MCF 10A (cell line): ENCODE results near the gene OPRL1. TPM values are rescaled to one million over a fixed set of nuclear protein-coding genes. Genes with fewer than 3 reads are reported as not detected.

ENCODE experiments used
- BruUV-seq: library from RNA; stranded (reverse); fragments of 400-500 nt; replicated peaks from 2 replicates; lab custom pipeline; 2021; lab: Mats Ljungman, UMichigan
- CTCF ChIA-PET: fragments of 300-600 bp; sonication (Branson Sonifier 250); formaldehyde crosslinking; extraction: SDS; loops from one replicate; lab custom pipeline; 2021; ENCODE audit warnings: antibody characterized with exemption, inconsistent platforms; lab: Yijun Ruan, JAX
- POLR2A ChIA-PET: fragments of 300-600, 350-650 bp; sonication (Branson Sonifier 250); formaldehyde crosslinking; extraction: SDS; loops from one replicate; lab custom pipeline; 2020; ENCODE audit warnings: antibody characterized with exemption, inconsistent platforms; lab: Yijun Ruan, JAX
- DNase-seq: peaks from one replicate; pipeline ENCODE4 v3.0.0-alpha.2; 2018; ENCODE audit not compliant: unreplicated experiment
- H3K27ac Mint-ChIP-seq: one replicate; pipeline ENCODE4 v1.8.0; 2022; ENCODE audit warnings: mild to moderate bottlenecking, low read depth, mixed read lengths; ENCODE audit not compliant: unreplicated experiment
- H3K27me3 Mint-ChIP-seq: one replicate; pipeline ENCODE4 v1.8.0; 2022; ENCODE audit warnings: mixed read lengths; ENCODE audit not compliant: insufficient read depth, unreplicated experiment
- H3K36me3 Mint-ChIP-seq: one replicate; pipeline ENCODE4 v1.8.0; 2022; ENCODE audit warnings: mild to moderate bottlenecking, moderate library complexity, mixed read lengths; ENCODE audit not compliant: insufficient read depth, unreplicated experiment
- H3K4me1 Mint-ChIP-seq: one replicate; pipeline ENCODE4 v1.8.0; 2022; ENCODE audit warnings: mixed read lengths; ENCODE audit not compliant: insufficient read depth, unreplicated experiment
- H3K4me3 Mint-ChIP-seq: one replicate; pipeline ENCODE4 v1.8.0; 2022; ENCODE audit warnings: mild to moderate bottlenecking, moderate library complexity, mixed read lengths; ENCODE audit not compliant: unreplicated experiment
- H3K9me3 Mint-ChIP-seq: one replicate; pipeline ENCODE4 v1.8.0; 2022; ENCODE audit warnings: mixed read lengths; ENCODE audit not compliant: unreplicated experiment
- intact Hi-C: fragments of 100-400 bp; cut with micrococcal nuclease; formaldehyde crosslinking; loops from 2 replicates; pipeline ENCODE4 v1.14.1; 2022
- total RNA-seq: library from RNA; stranded (reverse); gene quantifications from 2 replicates; pipeline ENCODE4 v1.2.3, GENCODE V29; 2022
- TF ChIP-seq, protein P1 (sequence below): fragments of 200-600 bp; IDR thresholded peaks from one replicate; pipeline ENCODE4 v1.8.0; 2022; ENCODE audit warnings: antibody characterized with exemption, mild to moderate bottlenecking; ENCODE audit not compliant: unreplicated experiment

The OPRL1 gene
- total RNA-seq, 1 experiment from 2014 or later = 0.12 TPM

DNA sequence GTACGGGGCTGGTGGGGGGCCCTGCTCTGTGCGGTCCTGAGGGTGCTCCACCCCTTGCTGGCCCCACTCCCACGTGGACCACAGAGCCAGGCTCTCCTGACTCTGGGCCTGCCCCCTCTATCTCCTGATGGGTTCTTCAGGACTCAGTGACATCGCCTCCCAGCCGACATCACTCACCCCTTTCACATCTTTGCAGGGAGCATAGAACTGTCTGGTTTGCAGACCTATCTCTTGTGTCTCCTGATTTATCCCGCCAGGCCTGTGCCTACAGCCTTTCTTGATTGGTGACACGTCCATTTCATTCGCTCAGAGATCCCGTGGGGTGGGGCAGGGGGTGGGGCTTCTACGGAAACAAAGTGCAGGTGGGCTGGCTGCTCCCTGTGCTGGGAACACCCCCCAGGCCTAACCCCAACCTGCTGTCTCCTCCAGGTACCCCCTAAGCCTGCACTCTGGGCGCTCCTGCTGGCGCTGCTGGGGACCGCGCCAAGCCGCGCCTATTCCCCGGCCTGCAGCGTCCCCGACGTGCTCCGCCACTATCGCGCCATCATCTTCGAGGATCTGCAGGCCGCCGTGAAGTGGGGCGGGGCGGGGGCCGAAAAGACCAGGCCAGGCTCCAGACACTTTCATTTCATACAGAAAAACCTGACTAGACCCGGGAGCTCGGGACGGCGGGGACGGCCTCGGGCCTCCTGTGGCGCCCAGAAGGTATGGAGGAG is 42.2 kb upstream of the OPRL1 start:
- H3K4me3 Mint-ChIP-seq = peak overlapping the region; percentile 65
- peaks cover 9% of the 10 kb centered on the region for H3K4me1 Mint-ChIP-seq
- intact Hi-C loops = loop anchor here (2.0 kb wide), 1 partner anchor 57 kb away; the partner anchor contains the start of gene PRPF6
- BruUV-seq = no TSS peak
- H3K27ac Mint-ChIP-seq = no peak overlapping the region
- no peaks in the 10 kb centered on the region for H3K27me3 Mint-ChIP-seq
- ChIA-PET POLR2A (interaction anchor here (0.6 to 3.8 kb wide), 10 partner anchors 12 to 496 kb away, joined by 3 to 26 read pairs (median 6); partner anchors contain the start of genes PRPF6, RGS19, SAMD10 and SOX18), CTCF (interaction anchor here (0.6 to 10.8 kb wide), 27 partner anchors 8 to 396 kb away, joined by 3 to 284 read pairs (median 9); partner anchors contain the start of genes RGS19, SAMD10 and TCEA2)
- peaks cover 34% of the 10 kb centered on the region for H3K36me3 Mint-ChIP-seq
- TF ChIP-seq, protein P1, sequence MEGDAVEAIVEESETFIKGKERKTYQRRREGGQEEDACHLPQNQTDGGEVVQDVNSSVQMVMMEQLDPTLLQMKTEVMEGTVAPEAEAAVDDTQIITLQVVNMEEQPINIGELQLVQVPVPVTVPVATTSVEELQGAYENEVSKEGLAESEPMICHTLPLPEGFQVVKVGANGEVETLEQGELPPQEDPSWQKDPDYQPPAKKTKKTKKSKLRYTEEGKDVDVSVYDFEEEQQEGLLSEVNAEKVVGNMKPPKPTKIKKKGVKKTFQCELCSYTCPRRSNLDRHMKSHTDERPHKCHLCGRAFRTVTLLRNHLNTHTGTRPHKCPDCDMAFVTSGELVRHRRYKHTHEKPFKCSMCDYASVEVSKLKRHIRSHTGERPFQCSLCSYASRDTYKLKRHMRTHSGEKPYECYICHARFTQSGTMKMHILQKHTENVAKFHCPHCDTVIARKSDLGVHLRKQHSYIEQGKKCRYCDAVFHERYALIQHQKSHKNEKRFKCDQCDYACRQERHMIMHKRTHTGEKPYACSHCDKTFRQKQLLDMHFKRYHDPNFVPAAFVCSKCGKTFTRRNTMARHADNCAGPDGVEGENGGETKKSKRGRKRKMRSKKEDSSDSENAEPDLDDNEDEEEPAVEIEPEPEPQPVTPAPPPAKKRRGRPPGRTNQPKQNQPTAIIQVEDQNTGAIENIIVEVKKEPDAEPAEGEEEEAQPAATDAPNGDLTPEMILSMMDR = no peak
- H3K9me3 Mint-ChIP-seq = no peaks in the 10 kb centered on the region
- DNase-seq = no peak

DNA sequence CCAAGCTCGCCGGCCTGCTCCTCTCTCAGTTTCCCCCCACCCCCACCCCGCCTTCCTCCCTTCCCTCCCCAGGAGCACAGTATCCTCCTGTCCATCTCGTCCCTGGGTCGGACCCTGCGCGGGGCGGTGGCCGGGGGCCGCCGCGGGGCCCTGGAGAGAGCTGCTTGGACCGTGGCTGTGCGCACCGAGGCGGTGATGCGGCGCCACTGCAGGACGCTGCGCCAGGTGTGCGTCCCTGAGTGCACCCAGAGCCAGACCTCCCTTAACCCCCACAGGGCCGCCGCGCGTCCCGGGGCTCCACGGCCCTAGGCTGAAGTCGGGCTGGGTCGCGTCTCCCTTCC is 41.7 kb upstream of the OPRL1 start:
- ChIA-PET CTCF (interaction anchor here (0.6 to 10.8 kb wide), 35 partner anchors 8 to 601 kb away, joined by 3 to 284 read pairs (median 5); partner anchors contain the start of genes RGS19, SAMD10 and TCEA2), POLR2A (interaction anchor here (0.9 to 3.8 kb wide), 11 partner anchors 12 to 496 kb away, joined by 3 to 26 read pairs (median 9); partner anchors contain the start of genes LKAAEAR1, PRPF6, RGS19 and SAMD10)
- intact Hi-C loops = loop anchor here (2.0 kb wide), 1 partner anchor 57 kb away; the partner anchor contains the start of gene PRPF6
- BruUV-seq = no TSS peak
- no peaks in the 10 kb centered on the region for H3K27me3 Mint-ChIP-seq
- H3K36me3 Mint-ChIP-seq = peaks cover 29% of the 10 kb centered on the region
- H3K9me3 Mint-ChIP-seq = no peaks in the 10 kb centered on the region
- DNase-seq = no peak
- H3K27ac Mint-ChIP-seq = no peak overlapping the region
- H3K4me1 Mint-ChIP-seq = peaks cover 9% of the 10 kb centered on the region
- peak overlapping the region; percentile 65 for H3K4me3 Mint-ChIP-seq
- TF ChIP-seq, protein P1 = no peak

DNA sequence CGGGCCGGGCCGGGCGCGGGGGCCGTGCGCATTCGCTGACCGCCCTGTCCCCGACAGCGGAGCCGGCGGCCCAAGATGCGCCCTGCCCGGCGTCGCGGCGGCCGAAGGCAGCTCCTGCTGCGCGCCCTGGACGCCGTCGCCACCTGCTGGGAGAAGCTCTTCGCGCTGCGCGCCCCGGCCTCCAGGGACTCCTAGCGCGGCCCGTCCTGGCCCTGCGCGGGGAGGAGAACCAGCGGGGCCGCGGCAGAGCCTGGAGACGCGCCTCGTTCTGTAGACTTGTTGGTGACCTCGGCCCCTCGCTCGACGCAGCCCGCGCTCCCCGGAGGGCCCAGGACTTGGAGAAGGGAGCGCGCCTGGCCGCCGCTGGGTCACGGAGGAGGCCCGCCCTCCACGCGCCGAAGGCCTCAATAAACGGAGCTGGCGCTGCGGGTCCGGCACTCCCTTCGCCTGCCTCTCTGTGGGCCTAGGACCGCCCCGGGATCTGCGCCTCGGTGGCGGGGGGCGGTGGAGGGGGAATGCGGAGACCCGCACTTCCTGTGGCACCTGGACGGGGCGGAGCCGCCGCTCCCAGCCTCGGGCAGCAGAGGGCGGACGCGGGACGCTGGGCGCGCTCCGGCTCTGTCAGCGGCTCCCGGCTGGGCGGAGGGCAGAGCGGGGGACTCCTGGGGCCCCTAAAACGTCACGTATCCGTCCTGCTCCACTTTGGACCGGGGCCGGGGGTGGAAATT is 41.2 kb upstream of the OPRL1 start:
- Mint-ChIP-seq H3K27me3 (no peaks in the 10 kb centered on the region), H3K4me1 (peaks cover 9% of the 10 kb centered on the region), H3K27ac (no peak overlapping the region), H3K4me3 (peak overlapping the region; percentile 65), H3K9me3 (no peaks in the 10 kb centered on the region), H3K36me3 (peaks cover 23% of the 10 kb centered on the region)
- BruUV-seq = no TSS peak
- POLR2A ChIA-PET = interaction anchor here (0.6 to 3.8 kb wide), 18 partner anchors 9 to 497 kb away, joined by 3 to 26 read pairs (median 5); partner anchors contain the start of genes LKAAEAR1, PRPF6, RGS19 and SAMD10
- CTCF ChIA-PET = interaction anchor here (0.6 to 10.8 kb wide), 46 partner anchors 8 to 602 kb away, joined by 3 to 284 read pairs (median 4); partner anchors contain the start of genes LKAAEAR1, OPRL1, RGS19 and SAMD10
- peak; percentile 77 for DNase-seq
- TF ChIP-seq, protein P1 = peak; percentile 79
- intact Hi-C loops = loop anchor here (1.0 to 2.0 kb wide), 3 partner anchors 19 to 82 kb away; partner anchors contain the start of gene PRPF6
